ENCODE data around the gene NOP10.
"Not testable (repeated sequence)": the region's sequence is repeated elsewhere in the genome, so short reads cannot be mapped to it uniquely, and the experiment has no call there.

The NOP10 gene

DNA sequence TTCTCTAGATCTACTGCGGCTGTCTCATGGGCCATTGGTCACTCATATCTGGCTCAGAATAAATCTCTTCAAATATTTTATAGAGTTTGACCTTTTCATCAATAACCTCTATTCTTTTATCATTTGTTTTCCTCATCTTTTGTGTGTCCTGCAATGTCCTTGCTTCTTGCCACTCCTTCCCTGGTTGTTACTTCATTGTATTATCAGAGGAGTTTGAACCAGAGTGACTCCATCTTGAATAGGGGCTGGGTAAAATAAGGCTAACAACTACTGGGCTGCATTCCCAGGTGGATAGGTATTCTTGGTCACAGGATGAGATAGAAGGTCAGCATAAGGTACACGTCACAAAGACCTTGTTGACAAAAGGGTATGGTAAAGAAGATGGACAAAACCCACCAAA lies 33.9 kb upstream of the NOP10 start:
- Histone ChIP-seq H3K36me3 (ENCODE audit: insufficient read depth, low read length) (no peaks in the 10 kb centered on the region), H3K79me2 (ENCODE audit: insufficient read depth, low read length) (no peaks in the 10 kb centered on the region), H3K9ac (ENCODE audit: low read depth, low read length, poor library complexity, severe bottlenecking) (no peak overlapping the region), H4K20me1 (ENCODE audit: insufficient read depth, low read length, poor library complexity, severe bottlenecking) (no peaks in the 10 kb centered on the region), H2AFZ (ENCODE audit: low read length) (no peak overlapping the region), H3K4me3 (ENCODE audit: low read length, poor library complexity, severe bottlenecking) (no peak overlapping the region), H3K9me3 (ENCODE audit: insufficient read depth, low read depth, low read length) (no peaks in the 10 kb centered on the region), H3K9me2 (replicated peaks; ENCODE audit: low read depth, low read length) (no peaks in the 10 kb centered on the region), H3F3A (ENCODE audit: low read depth) (no peaks in the 10 kb centered on the region), H3K4me1 (ENCODE audit: insufficient read depth, low read length, poor library complexity, severe bottlenecking) (no peaks in the 10 kb centered on the region), H3K27me3 (ENCODE audit: insufficient read depth, low read length, poor library complexity, severe bottlenecking) (no peaks in the 10 kb centered on the region), H3K4me2 (ENCODE audit: low read depth, low read length, poor library complexity, severe bottlenecking) (no peak overlapping the region)
- TF ChIP-seq EZH2phosphoT487 (IDR thresholded peaks at IDR 0.05; ENCODE audit: borderline replicate concordance) (no peak), CTCF (conservative IDR thresholded peaks at IDR 0.05; ENCODE audit: low read length) (no peak)

GRCh38 chr15:34375541-34375940 lies 32.6 kb upstream of the NOP10 start:
- not testable (repeated sequence) for H2AFZ ChIP-seq (ENCODE audit: low read length)

DNA sequence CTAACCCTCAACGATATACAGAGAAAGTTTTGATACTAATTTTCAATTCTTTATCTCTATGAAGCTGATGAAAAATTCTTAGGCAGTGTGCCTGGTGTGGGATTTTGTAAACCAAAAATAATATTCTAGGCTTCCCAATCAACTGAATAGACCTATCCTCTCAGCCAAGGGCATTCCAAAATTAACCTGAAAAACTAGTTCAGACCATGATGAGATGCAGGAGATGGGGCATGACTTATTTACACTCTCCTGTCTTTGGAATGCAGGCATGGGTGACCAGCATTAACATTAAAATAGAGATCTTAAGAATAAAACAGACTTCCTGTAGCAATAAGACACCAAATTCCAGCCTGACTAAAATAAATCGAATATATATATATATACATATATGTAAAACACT lies 31.9 kb upstream of the NOP10 start:
- Histone ChIP-seq H3K4me1 (ENCODE audit: insufficient read depth, low read length, poor library complexity, severe bottlenecking) (no peaks in the 10 kb centered on the region), H3K9me2 (replicated peaks; ENCODE audit: low read depth, low read length) (no peaks in the 10 kb centered on the region), H3K36me3 (ENCODE audit: insufficient read depth, low read length) (no peaks in the 10 kb centered on the region), H3F3A (ENCODE audit: low read depth) (no peaks in the 10 kb centered on the region), H3K79me2 (ENCODE audit: insufficient read depth, low read length) (no peaks in the 10 kb centered on the region), H3K9ac (ENCODE audit: low read depth, low read length, poor library complexity, severe bottlenecking) (no peak overlapping the region), H3K27me3 (ENCODE audit: insufficient read depth, low read length, poor library complexity, severe bottlenecking) (no peaks in the 10 kb centered on the region), H3K4me3 (ENCODE audit: low read length, poor library complexity, severe bottlenecking) (no peak overlapping the region), H3K4me2 (ENCODE audit: low read depth, low read length, poor library complexity, severe bottlenecking) (no peak overlapping the region), H3K9me3 (ENCODE audit: insufficient read depth, low read depth, low read length) (no peaks in the 10 kb centered on the region), H4K20me1 (ENCODE audit: insufficient read depth, low read length, poor library complexity, severe bottlenecking) (no peaks in the 10 kb centered on the region), H2AFZ (ENCODE audit: low read length) (no peak overlapping the region)
- TF ChIP-seq EZH2phosphoT487 (IDR thresholded peaks at IDR 0.05; ENCODE audit: borderline replicate concordance): no peak

More at GRCh38 chr15:34375541-34375940, 32.6 kb upstream of the NOP10 start:
- not testable (repeated sequence) for H3K4me1 ChIP-seq (ENCODE audit: insufficient read depth, low read length, poor library complexity, severe bottlenecking); H3F3A ChIP-seq (ENCODE audit: low read depth); H3K9me3 ChIP-seq (ENCODE audit: insufficient read depth, low read depth, low read length); H3K79me2 ChIP-seq (ENCODE audit: insufficient read depth, low read length); H3K9me2 ChIP-seq (replicated peaks; ENCODE audit: low read depth, low read length); H3K4me3 ChIP-seq (ENCODE audit: low read length, poor library complexity, severe bottlenecking); H3K9ac ChIP-seq (ENCODE audit: low read depth, low read length, poor library complexity, severe bottlenecking); H3K27me3 ChIP-seq (ENCODE audit: insufficient read depth, low read length, poor library complexity, severe bottlenecking); H4K20me1 ChIP-seq (ENCODE audit: insufficient read depth, low read length, poor library complexity, severe bottlenecking); H3K4me2 ChIP-seq (ENCODE audit: low read depth, low read length, poor library complexity, severe bottlenecking); H3K36me3 ChIP-seq (ENCODE audit: insufficient read depth, low read length)

DNA sequence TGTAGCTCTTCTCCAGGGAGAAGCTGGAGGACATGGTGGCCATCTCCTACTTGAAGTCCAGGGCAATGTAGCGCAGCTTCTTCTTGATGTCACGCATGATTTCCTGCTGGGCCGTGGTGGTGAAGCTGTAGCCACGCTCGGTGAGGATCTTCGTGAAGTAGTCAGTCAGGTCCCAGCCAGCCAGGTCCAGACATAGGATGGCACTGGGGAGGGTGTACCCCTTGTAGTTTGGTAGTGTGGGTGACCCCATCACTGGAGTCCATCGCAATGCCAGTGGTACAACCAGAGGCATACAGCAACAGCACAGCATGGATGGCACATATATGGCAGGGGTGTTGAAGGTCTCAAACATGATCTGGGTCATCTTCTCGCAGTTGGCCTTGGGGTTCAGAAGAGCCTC lies 31.0 kb upstream of the NOP10 start:
- H3K27me3 ChIP-seq (ENCODE audit: insufficient read depth, low read length, poor library complexity, severe bottlenecking): no peaks in the 10 kb centered on the region
- no peaks in the 10 kb centered on the region for H4K20me1 ChIP-seq (ENCODE audit: insufficient read depth, low read length, poor library complexity, severe bottlenecking)
- H3K79me2 ChIP-seq (ENCODE audit: insufficient read depth, low read length): no peaks in the 10 kb centered on the region
- no peak overlapping the region for H3K9ac ChIP-seq (ENCODE audit: low read depth, low read length, poor library complexity, severe bottlenecking)
- H3K4me2 ChIP-seq (ENCODE audit: low read depth, low read length, poor library complexity, severe bottlenecking): no peak overlapping the region
- no peaks in the 10 kb centered on the region for H3K36me3 ChIP-seq (ENCODE audit: insufficient read depth, low read length)
- H3F3A ChIP-seq (ENCODE audit: low read depth): no peaks in the 10 kb centered on the region
- TF ChIP-seq CTCF (conservative IDR thresholded peaks at IDR 0.05; ENCODE audit: low read length) (no peak), EZH2phosphoT487 (IDR thresholded peaks at IDR 0.05; ENCODE audit: borderline replicate concordance) (no peak)
- no peaks in the 10 kb centered on the region for H3K4me1 ChIP-seq (ENCODE audit: insufficient read depth, low read length, poor library complexity, severe bottlenecking)
- no peak overlapping the region for H3K4me3 ChIP-seq (ENCODE audit: low read length, poor library complexity, severe bottlenecking)
- no peaks in the 10 kb centered on the region for H3K9me3 ChIP-seq (ENCODE audit: insufficient read depth, low read depth, low read length)
- H3K9me2 ChIP-seq (replicated peaks; ENCODE audit: low read depth, low read length): no peaks in the 10 kb centered on the region
- H2AFZ ChIP-seq (ENCODE audit: low read length): no peak overlapping the region
